ENCODE data around the gene CHCHD3. TPM values are rescaled to one million over a fixed set of nuclear protein-coding genes. Genes with fewer than 3 reads are reported as not detected.

The CHCHD3 gene
- total and polyA plus RNA-seq, 2 of the 4 experiments (the other 2 are of a cell fraction) = 56.9 to 141 TPM

DNA sequence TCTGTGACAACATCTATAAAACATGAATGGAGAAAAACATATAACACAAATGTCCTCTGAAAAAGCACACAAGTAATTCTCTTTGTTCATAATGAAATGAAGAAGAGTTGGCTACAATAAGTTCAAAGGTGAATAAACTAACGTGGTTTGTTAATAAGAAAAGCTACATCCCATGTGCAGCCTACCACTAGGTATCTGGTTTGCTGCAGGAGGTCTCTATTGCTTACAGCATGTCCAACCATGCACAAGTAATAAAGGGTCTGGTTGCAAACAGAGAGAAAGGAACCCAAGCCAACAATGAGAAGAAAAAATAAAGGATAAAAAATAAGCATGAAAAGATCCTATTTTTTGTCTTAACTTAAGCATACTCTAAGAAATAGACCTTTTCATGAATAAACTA is 139.2 kb downstream of the CHCHD3 start:
- H3K18ac ChIP-seq (ENCODE audit: low read depth, low read length) = no peak overlapping the region
- no peaks in the 10 kb centered on the region for H4K20me1 ChIP-seq (ENCODE audit: insufficient read depth, low read length)
- no peak for DNase-seq
- H3K4me2 ChIP-seq (ENCODE audit: low read depth, low read length) = no peak overlapping the region
- H3K9ac ChIP-seq (ENCODE audit: low read depth, low read length) = no peak overlapping the region
- no peak overlapping the region for H2BK20ac ChIP-seq (ENCODE audit: low read depth, low read length)
- ChIA-PET POLR2A (ENCODE audit: unreplicated experiment) (no interaction called here), CTCF (no interaction called here)
- H3K4ac ChIP-seq (ENCODE audit: low read depth, low read length) = no peak overlapping the region
- no peak overlapping the region for H3K56ac ChIP-seq (ENCODE audit: extremely low read depth, insufficient read depth, low read length)
- intact Hi-C loops (cut with micrococcal nuclease) (no loop called here), in situ Hi-C loops (cut with MboI; ENCODE audit: low sequenced_read_pairs) (no loop called here), dilution Hi-C loops (cut with HindIII; ENCODE audit: low sequenced_read_pairs, unreplicated experiment) (no loop called here)
- no peak overlapping the region for H2BK5ac ChIP-seq (ENCODE audit: low read depth, low read length, poor library complexity, severe bottlenecking)
- no peak overlapping the region for H2AFZ ChIP-seq (replicated peaks; ENCODE audit: low read length, poor library complexity)
- no peak overlapping the region for H2BK15ac ChIP-seq (ENCODE audit: low read depth, low read length)
- no peaks in the 10 kb centered on the region for H3K9me3 ChIP-seq (ENCODE audit: control insufficient read depth, insufficient read depth, low read length)
- H4K8ac ChIP-seq (ENCODE audit: low read depth in 2 of 2, low read length in 2 of 2) = no peak overlapping the region
- no CpG with 5 or more reads among the region's 1 CpG for WGBS, 2 experiments (ENCODE audit: extremely low coverage in 2 of 2, insufficient read length in 1 of 2)
- no peak for ATAC-seq (ENCODE audit: low read depth)
- H2AK5ac ChIP-seq (ENCODE audit: low read depth, low read length) = no peak overlapping the region
- H3K4me3 ChIP-seq (ENCODE audit: insufficient read depth, low read depth, low read length) = no peak overlapping the region
- H3K9me1 ChIP-seq (ENCODE audit: insufficient read depth, low read length) = no peaks in the 10 kb centered on the region
- no peaks in the 10 kb centered on the region for H3K27me3 ChIP-seq (ENCODE audit: control insufficient read depth, insufficient read depth, low read length)
- no TSS peak for BruUV-seq (replicated peaks)
- H3K36me3 ChIP-seq (ENCODE audit: control insufficient read depth, insufficient read depth, low read length) = no peaks in the 10 kb centered on the region
- no peak overlapping the region for H4K91ac ChIP-seq (ENCODE audit: insufficient read depth, low read depth, low read length)
- no peak for TF ChIP-seq MAZ (IDR thresholded peaks at IDR 0.05; ENCODE audit: borderline replicate concordance, low read depth, low read length)
- TF ChIP-seq, protein P1, sequence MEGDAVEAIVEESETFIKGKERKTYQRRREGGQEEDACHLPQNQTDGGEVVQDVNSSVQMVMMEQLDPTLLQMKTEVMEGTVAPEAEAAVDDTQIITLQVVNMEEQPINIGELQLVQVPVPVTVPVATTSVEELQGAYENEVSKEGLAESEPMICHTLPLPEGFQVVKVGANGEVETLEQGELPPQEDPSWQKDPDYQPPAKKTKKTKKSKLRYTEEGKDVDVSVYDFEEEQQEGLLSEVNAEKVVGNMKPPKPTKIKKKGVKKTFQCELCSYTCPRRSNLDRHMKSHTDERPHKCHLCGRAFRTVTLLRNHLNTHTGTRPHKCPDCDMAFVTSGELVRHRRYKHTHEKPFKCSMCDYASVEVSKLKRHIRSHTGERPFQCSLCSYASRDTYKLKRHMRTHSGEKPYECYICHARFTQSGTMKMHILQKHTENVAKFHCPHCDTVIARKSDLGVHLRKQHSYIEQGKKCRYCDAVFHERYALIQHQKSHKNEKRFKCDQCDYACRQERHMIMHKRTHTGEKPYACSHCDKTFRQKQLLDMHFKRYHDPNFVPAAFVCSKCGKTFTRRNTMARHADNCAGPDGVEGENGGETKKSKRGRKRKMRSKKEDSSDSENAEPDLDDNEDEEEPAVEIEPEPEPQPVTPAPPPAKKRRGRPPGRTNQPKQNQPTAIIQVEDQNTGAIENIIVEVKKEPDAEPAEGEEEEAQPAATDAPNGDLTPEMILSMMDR (conservative IDR thresholded peaks at IDR 0.05; ENCODE audit: low read depth, low read length) = no peak
- TF ChIP-seq CHD1 (IDR thresholded peaks at IDR 0.05; ENCODE audit: low read depth, low read length) = no peak
- TF ChIP-seq CEBPB (IDR thresholded peaks at IDR 0.05; ENCODE audit: low read depth, low read length) = no peak
- TF ChIP-seq RAD21 (IDR thresholded peaks at IDR 0.05; ENCODE audit: low read length) = no peak
- TF ChIP-seq POLR2A (IDR thresholded peaks at IDR 0.05; ENCODE audit: low read depth, low read length) = no peak
- TF ChIP-seq MAFK (IDR thresholded peaks at IDR 0.05; ENCODE audit: low read depth, low read length) = no peak
- TF ChIP-seq FOS (IDR thresholded peaks at IDR 0.05; ENCODE audit: low read depth, low read length) = no peak
- no peak for TF ChIP-seq RFX5 (IDR thresholded peaks at IDR 0.05; ENCODE audit: low read depth, low read length)
- no peak for TF ChIP-seq RCOR1 (IDR thresholded peaks at IDR 0.05; ENCODE audit: insufficient replicate concordance, low read length)
- no peak for TF ChIP-seq SMC3 (IDR thresholded peaks at IDR 0.05; ENCODE audit: low read depth, low read length)
- TF ChIP-seq NFE2L2 (IDR thresholded peaks at IDR 0.05; ENCODE audit: low read depth, low read length) = no peak
- no peaks in the 10 kb centered on the region for H3K4me1 ChIP-seq (ENCODE audit: control insufficient read depth, insufficient read depth, low read length)
- H2AK9ac ChIP-seq (replicated peaks; ENCODE audit: low read depth, low read length, poor library complexity) = no peak overlapping the region
- no peak overlapping the region for H3K14ac ChIP-seq (replicated peaks; ENCODE audit: low read depth, low read length)
- H3K27ac ChIP-seq (ENCODE audit: insufficient read depth, low read length) = no peak overlapping the region
- no peak overlapping the region for H3K23ac ChIP-seq (ENCODE audit: low read depth, low read length)
- peaks cover 3 to 6% of the 10 kb centered on the region in 2 experiments; a peak in 3 of 4 replicates for H3K79me1 ChIP-seq (ENCODE audit: low read depth in 1 of 2, low read length in 2 of 2)
- H4K5ac ChIP-seq (ENCODE audit: low read depth, low read length) = no peak overlapping the region
- no peak overlapping the region for H2BK120ac ChIP-seq (ENCODE audit: low read depth, low read length)
